H9 (cell line): ENCODE measurements around the gene DHDDS. TPM values are rescaled to one million over a fixed set of nuclear protein-coding genes. Genes with fewer than 3 reads are reported as not detected.

Experiments
- DNase-seq: peaks from one replicate; pipeline ENCODE4 v3.0.0-alpha.2; 2017
- H2AFZ ChIP-seq: one replicate; pipeline ENCODE4 v1.6.1; 2013; ENCODE audit warnings: mild to moderate bottlenecking, low read length, control low read depth, moderate library complexity
- H2AK5ac ChIP-seq: 2 replicates; pipeline ENCODE4 v1.6.1; 2013; ENCODE audit warnings: low read length, control low read depth, mixed read lengths; ENCODE audit not compliant: insufficient read length
- H2BK120ac ChIP-seq: one replicate; pipeline ENCODE4 v1.6.1; 2013; ENCODE audit warnings: low read depth, mild to moderate bottlenecking, low read length, control low read depth, inconsistent platforms; ENCODE audit not compliant: poor library complexity, severe bottlenecking
- H2BK12ac ChIP-seq: 2 replicates; pipeline ENCODE4 v1.6.1; 2013; ENCODE audit warnings: low read length, control low read depth, mixed read lengths, low read depth; ENCODE audit not compliant: insufficient read length
- H2BK15ac ChIP-seq: 2 replicates; pipeline ENCODE4 v1.6.1; 2013; ENCODE audit warnings: low read depth, low read length, control low read depth
- H2BK20ac ChIP-seq: one replicate; pipeline ENCODE4 v1.6.1; 2013; ENCODE audit warnings: low read depth, mild to moderate bottlenecking, low read length, control low read depth, inconsistent platforms; ENCODE audit not compliant: poor library complexity, severe bottlenecking
- H2BK5ac ChIP-seq: 2 replicates; pipeline ENCODE4 v1.6.1; 2013; ENCODE audit warnings: low read length, control low read depth, mixed read lengths; ENCODE audit not compliant: insufficient read length
- H3K14ac ChIP-seq: 2 replicates; pipeline ENCODE4 v1.6.1; 2013; ENCODE audit warnings: low read length, control low read depth; ENCODE audit not compliant: insufficient read depth
- H3K18ac ChIP-seq: 2 replicates; pipeline ENCODE4 v1.6.1; 2013; ENCODE audit warnings: low read depth, mild to moderate bottlenecking, mixed read lengths, low read length, control low read depth; ENCODE audit not compliant: insufficient read length
- H3K23ac ChIP-seq: 2 replicates; pipeline ENCODE4 v1.6.1; 2013; ENCODE audit warnings: low read length, control low read depth, mixed read lengths, low read depth; ENCODE audit not compliant: insufficient read length
- H3K23me2 ChIP-seq: 2 replicates; pipeline ENCODE4 v1.6.1; 2013; ENCODE audit warnings: low read depth, mild to moderate bottlenecking, mixed read lengths, low read length, control low read depth; ENCODE audit not compliant: insufficient read length, poor library complexity, severe bottlenecking
- H3K27ac ChIP-seq: 2 replicates; pipeline ENCODE4 v1.5.1; 2013; ENCODE audit warnings: low read length, control low read depth, mixed read lengths, low read depth; ENCODE audit not compliant: insufficient read length
- H3K27me3 ChIP-seq: 2 replicates; pipeline ENCODE4 v1.6.1; 2013; ENCODE audit warnings: low read length, control low read depth, inconsistent platforms; ENCODE audit not compliant: insufficient read depth
- H3K4ac ChIP-seq: 2 replicates; pipeline ENCODE4 v1.6.1; 2013; ENCODE audit warnings: low read depth, mild to moderate bottlenecking, control low read depth, inconsistent platforms, low read length, moderate library complexity
- H3K4me1 ChIP-seq: 2 replicates; pipeline ENCODE4 v1.6.1; 2013; ENCODE audit warnings: low read length, control low read depth, inconsistent platforms; ENCODE audit not compliant: insufficient read depth
- H3K4me2 ChIP-seq: 2 replicates; pipeline ENCODE4 v1.6.1; 2013; ENCODE audit warnings: low read length, control low read depth, mixed read lengths; ENCODE audit not compliant: insufficient read length, insufficient read depth
- H3K56ac ChIP-seq: 2 replicates; pipeline ENCODE4 v1.6.1; 2013; ENCODE audit warnings: low read depth, mild to moderate bottlenecking, mixed read lengths, low read length, control low read depth; ENCODE audit not compliant: insufficient read length
- H3K79me1 ChIP-seq: 2 replicates; pipeline ENCODE4 v1.6.1; 2013; ENCODE audit warnings: low read depth, mild to moderate bottlenecking, moderate library complexity, low read length, control low read depth, inconsistent platforms; ENCODE audit not compliant: insufficient read depth, poor library complexity, severe bottlenecking
- H3K79me2 ChIP-seq: 2 replicates; pipeline ENCODE4 v1.6.1; 2013; ENCODE audit warnings: low read length, control low read depth, inconsistent platforms; ENCODE audit not compliant: insufficient read depth
- H3K9ac ChIP-seq: 2 replicates; pipeline ENCODE4 v1.6.1; 2013; ENCODE audit warnings: low read length, control low read depth, mixed read lengths; ENCODE audit not compliant: insufficient read length; ENCODE audit errors: extremely low read depth
- H3K9me3 ChIP-seq: one replicate; pipeline ENCODE4 v1.6.1; 2013; ENCODE audit warnings: low read depth, low read length, inconsistent platforms; ENCODE audit not compliant: control insufficient read depth
- H3T11ph ChIP-seq: one replicate; pipeline ENCODE4 v1.6.1; 2013; ENCODE audit warnings: mild to moderate bottlenecking, low read length, control low read depth, inconsistent platforms
- H4K20me1 ChIP-seq: one replicate; pipeline ENCODE4 v1.6.1; 2013; ENCODE audit not compliant: control insufficient read depth, insufficient read length, insufficient read depth
- H4K5ac ChIP-seq: 2 replicates; pipeline ENCODE4 v1.6.1; 2013; ENCODE audit warnings: low read depth, mild to moderate bottlenecking, mixed read lengths, low read length, control low read depth; ENCODE audit not compliant: insufficient read length
- H4K8ac ChIP-seq: replicated peaks from 2 replicates; pipeline ENCODE4 v1.6.1; 2013; ENCODE audit warnings: low read length, control low read depth, mixed read lengths, low read depth; ENCODE audit not compliant: insufficient read length
- H4K91ac ChIP-seq: 2 replicates; pipeline ENCODE4 v1.6.1; 2013; ENCODE audit warnings: low read depth, mild to moderate bottlenecking, moderate library complexity, mixed read lengths, low read length, control low read depth; ENCODE audit not compliant: insufficient read length
- H3K27ac Mint-ChIP-seq, 3 experiments: 2 replicates in 2 of 3; 3 replicates in 1 of 3; pipeline ENCODE4 v1.8.0; 2020 to 2021; ENCODE audit warnings: mixed read lengths in 3 of 3, mild to moderate bottlenecking in 1 of 3, moderate library complexity in 1 of 3
- H3K27me3 Mint-ChIP-seq: 2 replicates; pipeline ENCODE4 v1.8.0; 2021; ENCODE audit warnings: low read depth, mild to moderate bottlenecking, moderate library complexity, mixed read lengths
- H3K36me3 Mint-ChIP-seq, 3 experiments: 2 replicates in 2 of 3; 3 replicates in 1 of 3; pipeline ENCODE4 v1.8.0; 2020 to 2021; ENCODE audit warnings: low read depth in 3 of 3, mixed read lengths in 3 of 3; ENCODE audit not compliant: insufficient read depth in 1 of 3
- H3K4me1 Mint-ChIP-seq, 2 experiments: 2 replicates each; pipeline ENCODE4 v1.8.0; 2020; ENCODE audit warnings: mixed read lengths in 2 of 2
- H3K4me3 Mint-ChIP-seq, 2 experiments: 2 replicates in 1 of 2; 3 replicates in 1 of 2; pipeline ENCODE4 v1.8.0; 2020 to 2021; ENCODE audit warnings: mild to moderate bottlenecking in 2 of 2, mixed read lengths in 2 of 2, moderate library complexity in 1 of 2
- H3K9me3 Mint-ChIP-seq, 2 experiments: 2 replicates in 1 of 2; 3 replicates in 1 of 2; pipeline ENCODE4 v1.8.0; 2020; ENCODE audit warnings: mild to moderate bottlenecking in 2 of 2, mixed read lengths in 2 of 2, moderate library complexity in 1 of 2
- CTCF ChIP-seq: fragments of 200-600 bp; sonication (generic); conservative IDR thresholded peaks from 3 replicates; pipeline ENCODE4 v1.8.0; 2021; ENCODE audit warnings: antibody characterized with exemption, mild to moderate bottlenecking
- WGBS: extraction: QIAGEN DNeasy Blood & Tissue Kit; methylation state at CpG from one replicate; pipeline ENCODE4 v1.1.7; 2013; ENCODE audit warnings: missing lambda C conversion rate, low lambda C conversion rate, mixed read lengths; ENCODE audit not compliant: insufficient read length; ENCODE audit errors: extremely low coverage; 5-methylcytosine and 5-hydroxymethylcytosine counted together
- total RNA-seq: library from RNA; stranded (reverse); gene quantifications from 2 replicates; pipeline ENCODE4 v1.2.1, GENCODE V29; 2021

DHDDS gene
- total RNA-seq, 1 experiment from 2014 or later = 61.2 TPM

- H3K27me3 ChIP-seq = no peaks in the 10 kb centered on the region
- no peak overlapping the region for H3K56ac ChIP-seq
- no peak overlapping the region for H2BK5ac ChIP-seq
- Mint-ChIP-seq H3K27ac (no peak overlapping the region; a peak in 1 of 7 replicates), H3K27me3 (no peaks in the 10 kb centered on the region), H3K36me3 (no peaks in the 10 kb centered on the region), H3K9me3 (no peaks in the 10 kb centered on the region), H3K4me3 (no peak overlapping the region; a peak in 1 of 5 replicates), H3K4me1 (peaks cover 20 to 25% of the 10 kb centered on the region in 2 experiments)
- no peak overlapping the region for H3K27ac ChIP-seq
- DNase-seq = no peak
- no peak overlapping the region for H3K4me2 ChIP-seq
- no peaks in the 10 kb centered on the region for H4K20me1 ChIP-seq
- H4K8ac ChIP-seq = no peak overlapping the region
- H4K91ac ChIP-seq = no peak overlapping the region
- no peak overlapping the region for H2BK120ac ChIP-seq
- peaks cover 2% of the 10 kb centered on the region; the same call in 1 of the 2 replicates for H3K4me1 ChIP-seq
- no peak overlapping the region for H3K23ac ChIP-seq
- WGBS = no CpG with 5 or more reads among the region's 8 CpGs
- no peaks in the 10 kb centered on the region for H3K79me1 ChIP-seq
- H3K4ac ChIP-seq = no peak overlapping the region
- H3K79me2 ChIP-seq = no peaks in the 10 kb centered on the region
- H3K23me2 ChIP-seq = no peaks in the 10 kb centered on the region
- H4K5ac ChIP-seq = no peak overlapping the region
- H2BK15ac ChIP-seq = no peak overlapping the region
- no peak overlapping the region for H3K9ac ChIP-seq
- H3T11ph ChIP-seq = no peak overlapping the region
- H3K14ac ChIP-seq = no peak overlapping the region
- no peak overlapping the region for H2BK20ac ChIP-seq
- H3K18ac ChIP-seq = no peak overlapping the region
- no peaks in the 10 kb centered on the region for H3K9me3 ChIP-seq
- no peak overlapping the region for H2BK12ac ChIP-seq
- H2AK5ac ChIP-seq = no peak overlapping the region
- TF ChIP-seq CTCF = no peak
- H2AFZ ChIP-seq = no peak overlapping the region
Measured at GRCh38 chr1:26395754-26396153, 36.4 kb upstream of the DHDDS start.
